Small intestine (tissue), 4 donors: ENCODE measurements around the gene NUDC. TPM values are rescaled to one million over a fixed set of nuclear protein-coding genes. Genes with fewer than 3 reads are reported as not detected.

Experiments
- polyA plus RNA-seq, 4 donors: library from polyadenylated mRNA; stranded (reverse) in 3 of 4; unstranded in 1 of 4; fragments of 200-250 nt in 3 of 4; fragments of 120-200 nt in 1 of 4; gene quantifications; one replicate each; pipeline versions ENCODE4 v1.2.1 to v1.2.3, GENCODE V29; 2013
- donor health status: healthy with polysubstance abuse.
- donor health status: Bipolar disorder and iron deficiency.
- donor health status: healthy.

Gene NUDC
- polyA plus RNA-seq, 4 donors: 39.4 to 70.5 (median 50.1) TPM

Other genes with a start within 250 kb of the NUDC start
- gene ARID1A, start 225.7 kb upstream of the NUDC start, polyA plus RNA-seq: 10 to 100 TPM in 3 of 4 donors, 1 to 10 TPM in 1; 7.8 to 59.7 (median 18.7) TPM
- 10 to 100 TPM in 2 of 4 donors, 1 to 10 TPM in 2; 3.4 to 19.6 (median 8.5) TPM for gene PIGV, start 133.8 kb upstream of the NUDC start, polyA plus RNA-seq
- 10 to 100 TPM in 2 of 4 donors, 1 to 10 TPM in 2; 7.2 to 15.7 (median 9.2) TPM for gene ZDHHC18, start 95.1 kb upstream of the NUDC start, polyA plus RNA-seq
- gene SFN, start 58.6 kb upstream of the NUDC start, polyA plus RNA-seq: 100 to 1,000 TPM in 2 of 4 donors, 10 to 100 TPM in 1, 1 to 10 TPM in 1; 3.3 to 137 (median 97.8) TPM
- gene GPN2, start 31.5 kb upstream of the NUDC start, polyA plus RNA-seq: 10 to 100 TPM; 13.5 to 29.1 (median 20.0) TPM
- gene GPATCH3, start 21.3 kb upstream of the NUDC start, polyA plus RNA-seq: 10 to 100 TPM; 11.0 to 55.7 (median 28.7) TPM
- 100 to 1,000 TPM in 2 of 4 donors, 10 to 100 TPM in 2; 54.9 to 443 (median 216) TPM for gene NR0B2, start 7.8 kb upstream of the NUDC start, polyA plus RNA-seq
- 10 to 100 TPM; 19.9 to 30.8 (median 27.1) TPM for gene KDF1, start 38.7 kb downstream of the NUDC start, polyA plus RNA-seq
- gene TRNP1, start 71.9 kb downstream of the NUDC start, polyA plus RNA-seq: 10 to 100 TPM in 3 of 4 donors, 1 to 10 TPM in 1; 4.6 to 15.6 (median 11.8) TPM
- 1 to 10 TPM in 2 of 4 donors, under 1 TPM in 2; 0.27 to 3.9 (median 1.1) TPM for gene TENT5B, start 91.1 kb downstream of the NUDC start, polyA plus RNA-seq
- 10 to 100 TPM; 24.7 to 41.3 (median 40.7) TPM for gene SLC9A1, start 233.4 kb downstream of the NUDC start, polyA plus RNA-seq